Posterior vena cava (tissue), 2 donors: ENCODE measurements around the gene PCSK6. TPM values are rescaled to one million over a fixed set of nuclear protein-coding genes. Genes with fewer than 3 reads are reported as not detected.

ENCODE experiments used
- DNase-seq: peaks from one replicate; pipeline ENCODE4 v3.0.0-alpha.2; 2020; ENCODE audit warnings: low spot score
- intact Hi-C, 2 donors: fragments of 100-400 bp; cut with DNase I; formaldehyde crosslinking; loops; one replicate each; pipeline versions ENCODE4 v1.14.1 to v1.14.2; 2022 to 2023
- total RNA-seq, 2 donors: library from RNA; stranded (reverse); fragmentation: NEBNext Ultra II Directional; extraction: Animal tissue kit (Norgen Biotek cat#: 25700); gene quantifications; one replicate each; pipeline ENCODE4 v1.2.1, GENCODE V29; 2021
- donor health status: DM: yes; HTN: yes; CAD: no.
- donor health status: DM: yes; HTN: yes; CAD: no.

PCSK6 gene
- total RNA-seq, 2 donors from 2014 or later = 9.2 to 9.8 TPM

DNA sequence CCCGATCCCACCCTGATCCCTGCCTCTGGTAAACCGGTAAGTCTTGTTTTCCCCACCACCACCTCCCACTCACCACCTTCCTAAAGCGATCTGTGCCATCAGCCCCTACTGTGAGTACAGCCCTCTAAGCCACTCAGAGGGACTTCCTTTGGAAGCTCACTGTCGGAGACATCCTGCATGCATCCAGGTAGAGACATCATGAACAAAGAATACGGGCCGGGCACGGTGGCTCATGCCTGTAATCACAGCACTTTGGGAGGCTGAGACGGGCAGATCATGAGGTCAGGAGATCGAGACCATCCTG is 13.7 kb upstream of the PCSK6 start:
- intact Hi-C loops = loop anchor here in 1 of 2 donors (10.0 kb wide), 1 partner anchor 132 kb away; no protein-coding TSS in a partner anchor
- DNase-seq = no peak

DNA sequence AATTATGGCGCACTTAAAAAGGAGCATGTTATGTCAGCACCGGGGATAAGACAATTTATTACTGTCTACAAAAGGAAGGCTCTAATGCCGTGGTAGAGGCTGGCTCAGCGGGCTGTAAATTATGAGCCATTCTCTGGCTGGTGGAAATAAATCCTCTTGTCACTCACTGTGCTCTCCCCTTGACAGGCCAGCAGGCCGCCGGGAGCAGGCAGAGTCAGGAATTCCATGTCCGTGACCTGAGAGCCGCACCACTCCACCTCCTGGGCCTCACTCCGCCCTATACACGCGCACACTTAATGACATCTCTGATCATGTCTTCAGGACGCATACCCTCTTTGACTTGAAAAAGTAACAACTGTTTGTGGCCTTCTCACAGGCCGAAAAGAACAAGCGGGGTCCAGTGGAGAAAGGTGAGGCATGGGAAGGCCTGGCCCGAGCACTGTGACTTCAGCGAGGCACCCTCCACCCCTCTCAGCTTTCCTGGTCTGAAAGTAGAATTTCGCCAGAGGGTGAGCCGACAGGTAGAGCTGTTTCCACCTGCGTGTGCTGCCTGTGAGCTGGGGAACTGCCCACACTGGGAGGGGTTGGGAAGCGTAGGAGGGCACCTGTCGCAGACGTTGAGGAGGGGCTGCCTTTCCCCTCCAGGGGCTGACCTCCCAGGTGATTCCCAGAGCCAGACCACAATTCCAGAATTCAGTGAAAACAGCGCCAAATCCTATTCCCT is 13.2 kb upstream of the PCSK6 start:
- DNase-seq = no peak
- intact Hi-C loops = loop anchor here in 1 of 2 donors (10.0 kb wide), 1 partner anchor 132 kb away; no protein-coding TSS in a partner anchor

DNA sequence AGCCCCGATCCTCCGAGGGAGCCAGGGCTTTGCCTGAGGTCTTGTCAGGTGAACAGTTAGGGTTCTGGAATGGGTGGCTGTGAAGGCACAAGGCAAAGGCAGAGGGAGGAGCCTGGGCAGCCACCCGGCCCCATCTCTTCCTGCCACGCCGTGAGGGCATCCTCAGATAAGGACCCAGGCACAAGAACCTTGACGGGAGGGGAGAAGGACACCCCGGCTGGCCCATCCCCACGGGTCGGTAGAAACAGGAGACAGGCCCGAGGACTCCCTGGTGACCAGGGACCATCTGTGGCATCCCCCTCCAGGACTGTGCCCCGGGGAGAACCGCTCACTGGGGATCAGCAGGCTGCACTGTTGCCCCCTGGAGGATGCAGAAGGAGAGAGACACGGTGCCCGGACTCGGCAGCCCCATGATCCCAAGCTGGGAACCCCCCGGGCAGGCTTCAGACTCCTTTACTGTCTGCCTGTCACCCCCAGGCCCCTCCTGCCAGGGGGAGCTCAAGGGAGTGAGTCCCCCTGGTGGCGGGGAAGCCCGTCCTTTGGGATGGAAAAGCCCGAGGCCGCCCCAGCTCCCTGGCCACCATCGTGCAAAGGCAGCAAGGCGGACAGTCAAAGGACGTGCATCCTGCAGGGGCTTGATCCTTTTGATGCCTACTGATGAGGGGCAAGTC is 12.3 kb upstream of the PCSK6 start:
- peak; percentile 79 for DNase-seq
- intact Hi-C loops = loop anchor here in 1 of 2 donors (10.0 kb wide), 1 partner anchor 133 kb away; no protein-coding TSS in a partner anchor

DNA sequence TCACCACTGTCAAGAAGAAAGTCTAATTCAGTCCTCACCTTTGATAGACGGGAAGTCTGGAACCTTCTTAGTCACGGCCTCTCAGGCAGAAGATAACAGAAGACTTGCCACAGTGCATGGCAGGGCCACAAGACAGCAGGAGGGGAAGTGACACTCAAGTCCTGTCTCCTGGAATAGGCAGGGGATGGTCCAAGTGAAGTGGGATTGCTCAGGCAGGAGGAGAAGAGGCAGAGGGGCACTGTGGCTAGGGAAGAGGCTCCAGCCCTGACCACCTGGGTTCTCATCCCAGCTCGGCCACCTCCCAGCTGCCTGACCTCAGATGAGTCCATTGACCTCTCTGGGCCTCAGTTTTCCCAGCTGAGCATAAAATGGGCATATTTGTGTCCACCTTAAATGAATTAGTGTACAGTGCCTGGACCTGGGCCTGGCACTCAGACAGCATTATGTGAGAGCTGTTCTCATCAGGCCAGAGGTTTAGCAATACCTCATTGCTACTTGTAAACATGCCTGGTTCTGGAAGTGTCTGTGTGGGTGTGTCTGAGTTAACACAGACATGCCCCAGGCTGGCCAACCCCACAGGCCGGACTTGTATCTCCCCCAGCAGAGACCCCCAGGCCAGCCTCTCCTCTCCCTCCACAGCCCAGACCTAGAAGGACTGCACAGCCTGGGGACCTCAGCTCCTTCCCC is 11.5 kb upstream of the PCSK6 start:
- intact Hi-C loops = loop anchor here in 1 of 2 donors (10.0 kb wide), 1 partner anchor 134 kb away; no protein-coding TSS in a partner anchor
- DNase-seq = no peak

DNA sequence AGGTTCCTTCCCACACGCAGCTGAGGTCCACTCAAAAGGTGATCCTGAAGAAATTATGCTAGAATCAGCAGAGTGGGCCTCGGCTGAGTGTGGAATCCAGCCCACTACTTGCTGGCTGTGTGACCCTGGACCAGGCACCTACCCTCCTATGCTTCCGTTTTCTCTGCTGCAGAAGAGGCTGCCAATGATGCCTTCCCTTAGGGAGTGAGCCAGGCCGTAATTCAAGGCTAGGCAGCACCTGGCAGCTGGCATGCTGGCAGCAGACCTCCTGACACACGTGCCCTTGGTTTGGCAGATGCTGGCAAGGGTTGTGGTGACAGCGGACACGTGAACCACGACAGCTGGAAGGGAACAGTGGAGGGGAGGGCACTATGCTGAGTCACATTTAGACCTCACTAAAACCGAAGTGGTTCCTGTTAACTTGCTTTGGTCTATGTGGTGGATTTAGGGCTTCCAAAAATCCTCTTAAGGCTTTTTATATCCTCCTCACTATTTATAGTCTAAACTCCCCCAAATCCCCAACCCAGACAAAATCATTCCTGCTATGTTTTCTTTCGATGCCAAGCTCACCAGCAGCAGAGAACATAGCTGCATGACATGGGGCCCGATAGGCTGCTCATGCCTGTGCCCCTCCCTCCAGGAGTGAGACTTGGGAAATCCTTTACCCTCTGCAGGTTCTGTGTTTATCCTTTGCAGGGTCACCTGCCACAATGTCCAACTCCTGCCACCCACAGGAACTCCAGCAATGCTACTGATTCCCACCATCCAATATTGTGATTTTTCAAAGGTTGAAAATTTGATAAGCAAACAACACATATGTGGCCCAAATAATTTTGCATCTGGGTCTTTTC is 10.6 kb upstream of the PCSK6 start:
- intact Hi-C loops = loop anchor here (10.0 kb wide), 2 partner anchors 135 to 195 kb away; no protein-coding TSS in a partner anchor
- DNase-seq = no peak

DNA sequence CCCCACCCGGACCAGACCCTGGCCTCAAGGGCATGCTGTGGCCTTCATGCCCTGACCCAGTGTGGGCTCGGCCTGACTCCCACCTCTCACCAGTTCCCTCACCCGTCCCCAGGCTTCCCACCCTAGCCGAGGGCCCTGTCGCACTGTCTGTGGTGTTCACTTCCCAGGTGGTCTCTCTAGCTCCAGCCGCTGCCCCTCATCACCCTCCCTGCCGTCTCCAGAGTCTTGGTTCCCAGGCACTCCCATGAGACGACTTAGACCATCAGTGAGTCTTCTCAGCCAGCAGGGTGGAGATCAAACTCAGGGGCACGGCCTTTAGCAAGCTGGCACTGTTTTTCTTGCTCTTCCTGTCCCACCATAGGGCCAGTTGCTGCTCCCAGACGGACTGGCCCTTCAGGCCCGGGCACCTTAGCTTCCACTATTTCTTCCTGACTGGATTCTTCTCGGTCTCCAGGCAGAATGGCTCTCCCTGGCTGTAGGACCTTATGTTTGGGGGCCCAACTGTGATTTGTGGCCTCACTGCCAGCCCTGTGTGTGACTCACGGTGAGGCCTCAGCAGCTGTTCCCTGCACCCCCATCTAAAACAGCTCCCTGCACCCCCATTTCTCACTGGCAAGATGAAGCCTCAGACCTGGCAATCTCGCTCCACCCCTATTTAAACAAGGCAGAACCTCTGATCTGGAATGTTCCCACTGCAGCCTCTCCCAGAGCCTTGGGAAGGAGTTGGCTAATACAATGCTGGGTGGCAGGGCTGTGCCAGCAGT is 9.4 kb upstream of the PCSK6 start:
- intact Hi-C loops = loop anchor here in 1 of 2 donors (10.0 kb wide), 1 partner anchor 194 kb away; no protein-coding TSS in a partner anchor
- no peak for DNase-seq

DNA sequence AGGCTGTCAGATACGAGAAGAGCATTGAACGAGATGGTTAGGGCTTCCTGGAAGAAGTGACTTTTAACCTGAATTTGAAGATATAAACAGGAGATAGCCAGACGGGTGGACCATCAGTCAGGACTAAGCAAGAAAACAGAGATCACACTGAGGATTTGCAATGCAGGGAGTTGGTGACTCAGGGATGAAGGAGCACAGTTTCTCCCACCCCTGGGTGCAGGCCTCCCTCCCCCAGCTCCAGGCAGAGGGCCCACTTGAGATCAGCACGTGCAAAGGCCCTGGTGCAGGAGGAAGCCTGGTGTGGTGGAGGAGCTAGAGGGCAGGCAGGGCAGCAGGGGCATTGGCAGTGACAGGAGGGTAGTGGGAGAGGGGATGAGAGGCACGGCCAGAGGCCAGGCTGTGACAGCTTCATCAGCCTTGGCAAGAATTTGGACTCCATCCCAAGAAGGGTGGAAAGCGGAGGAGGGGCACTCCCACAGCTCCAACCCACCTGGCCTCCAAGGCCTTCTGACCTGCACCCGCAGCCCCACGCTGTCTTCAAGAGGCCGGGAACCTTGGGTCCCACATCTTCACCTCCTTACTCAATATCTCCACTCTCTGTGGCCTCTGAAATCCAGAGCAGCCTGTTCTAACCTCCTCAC is 8.7 kb upstream of the PCSK6 start:
- no peak for DNase-seq
- intact Hi-C loops = loop anchor here in 1 of 2 donors (10.0 kb wide), 1 partner anchor 193 kb away; no protein-coding TSS in a partner anchor

DNA sequence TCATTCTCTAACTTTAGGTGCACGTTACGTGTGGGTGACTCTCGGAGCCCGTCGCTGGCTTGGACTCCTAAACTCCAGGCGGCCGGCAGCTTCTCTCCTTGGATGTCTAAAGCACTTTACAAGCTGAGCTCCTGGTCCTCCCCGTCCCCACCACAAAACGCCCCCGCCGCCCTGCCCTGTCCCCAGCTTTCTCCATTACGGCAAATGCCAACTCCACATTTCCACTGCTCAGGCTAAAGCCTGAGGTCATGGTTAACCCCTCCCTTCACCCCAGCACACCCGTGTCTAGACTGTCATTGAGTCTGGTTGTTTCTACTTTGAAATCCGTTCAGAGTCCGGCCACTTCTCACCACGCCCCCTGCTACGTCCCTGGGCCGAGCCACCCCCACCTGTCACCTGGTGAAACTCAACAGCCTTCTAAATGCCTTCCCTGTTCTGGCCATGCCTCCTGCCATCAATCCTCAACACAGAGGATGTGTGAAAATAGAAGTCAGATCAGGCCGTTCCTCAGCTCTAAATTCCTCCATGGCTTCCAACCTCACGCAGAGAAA is 8.1 kb upstream of the PCSK6 start:
- intact Hi-C loops = loop anchor here in 1 of 2 donors (10.0 kb wide), 1 partner anchor 193 kb away; no protein-coding TSS in a partner anchor

DNA sequence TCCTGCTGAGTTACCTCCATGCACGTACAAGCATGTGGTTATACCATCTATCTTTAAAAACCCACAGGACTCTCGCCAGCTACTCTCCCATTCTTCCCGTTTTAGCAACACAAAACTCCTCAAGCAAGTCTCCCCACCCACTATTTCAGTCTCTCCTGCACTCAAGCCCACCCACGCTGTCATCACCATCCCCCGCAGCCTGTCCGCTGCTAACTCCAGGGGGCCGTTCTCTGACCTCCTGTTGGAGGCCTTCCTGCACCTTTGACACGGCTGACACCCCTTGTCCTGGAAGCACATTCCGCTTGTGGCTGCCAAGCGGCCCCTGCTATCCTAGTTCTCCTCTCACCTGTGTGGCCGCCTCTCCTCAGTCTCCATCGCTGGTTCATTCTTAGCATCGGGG is 7.5 kb upstream of the PCSK6 start:
- intact Hi-C loops = loop anchor here in 1 of 2 donors (10.0 kb wide), 1 partner anchor 192 kb away; no protein-coding TSS in a partner anchor
- no peak for DNase-seq

More for the DNA sequence above, 8.1 kb upstream of the PCSK6 start:
- DNase-seq = no peak

DNA sequence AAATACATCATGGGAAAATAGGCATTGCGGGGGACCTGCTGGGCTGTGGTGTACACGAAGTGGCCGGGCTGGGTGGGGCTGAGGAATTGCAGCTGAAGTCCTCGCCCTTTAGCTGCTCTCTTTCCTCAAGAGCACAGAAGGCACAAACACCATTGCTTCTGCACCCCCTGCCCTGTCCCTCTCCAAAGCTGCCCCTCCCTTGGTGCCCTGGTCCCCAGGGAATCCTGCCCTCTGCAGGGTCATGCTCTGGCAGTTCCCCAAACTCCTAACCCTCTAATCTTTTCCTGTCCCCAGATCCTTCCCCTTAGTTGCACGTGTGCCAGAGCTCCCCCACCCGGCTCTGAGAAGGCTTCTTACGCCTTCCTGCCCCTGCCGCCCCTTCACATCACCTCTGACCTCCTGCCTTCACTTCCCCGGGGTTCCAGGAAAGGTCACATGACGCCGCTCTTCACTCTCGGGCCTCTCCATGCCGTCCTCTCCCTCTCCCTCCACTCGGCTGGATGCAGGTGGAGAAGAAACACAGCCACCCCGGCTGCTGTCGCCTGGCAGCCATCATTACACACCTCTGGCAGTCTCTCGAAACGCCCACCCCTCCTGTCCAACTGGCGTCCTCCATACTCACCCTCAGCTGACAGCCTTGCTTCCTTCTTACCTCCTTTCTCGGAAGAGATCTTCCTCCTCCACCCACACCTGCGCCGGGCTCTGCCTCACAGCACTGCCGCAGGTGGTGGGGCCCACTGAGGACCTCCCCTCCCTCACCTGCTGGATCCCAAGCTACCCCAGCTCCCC is 6.9 kb upstream of the PCSK6 start:
- DNase-seq = no peak

DNA sequence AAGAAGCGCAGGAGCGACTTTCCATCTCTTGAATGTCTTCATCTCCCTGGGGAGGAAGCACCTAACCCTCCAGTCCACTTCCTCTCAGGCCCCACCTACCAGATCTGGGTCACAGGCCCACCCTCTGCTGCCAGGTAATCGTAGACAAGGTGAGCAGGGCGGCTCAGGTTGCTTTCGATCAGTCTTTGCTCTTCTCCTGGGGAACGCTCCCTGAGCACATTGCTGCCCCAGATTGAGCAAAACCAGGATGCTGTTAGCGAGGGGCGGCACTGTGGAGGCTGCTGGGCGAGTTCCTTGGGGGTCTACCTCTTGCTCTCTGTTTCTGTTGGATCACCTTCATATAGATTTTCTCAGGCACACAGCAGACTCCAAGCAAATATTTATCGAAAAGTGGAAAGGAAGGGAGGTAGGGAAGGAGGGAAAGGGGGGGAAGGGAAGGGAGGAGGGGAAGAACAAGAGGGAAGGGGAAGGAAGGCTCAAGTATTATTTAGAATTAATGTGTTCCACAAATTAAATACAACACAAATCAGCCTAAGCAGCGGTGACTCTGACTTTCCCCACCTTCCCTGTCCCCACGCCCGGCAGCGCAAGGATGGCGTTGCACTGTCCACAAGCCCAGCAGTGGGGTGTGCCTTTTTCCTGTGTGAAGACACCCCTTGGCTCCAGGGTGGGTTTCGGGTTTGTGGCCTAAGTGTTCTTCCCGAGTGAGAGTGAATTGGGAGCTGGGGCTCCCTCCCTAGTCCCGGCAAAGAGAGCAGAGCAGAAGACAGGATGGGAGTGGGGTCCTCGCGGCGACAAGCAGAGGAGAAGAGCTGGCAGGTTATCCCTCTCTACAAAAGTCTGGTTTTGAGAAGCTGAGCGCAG is 6.1 kb upstream of the PCSK6 start:
- intact Hi-C loops = loop anchor here in 1 of 2 donors (10.0 kb wide), 1 partner anchor 191 kb away; no protein-coding TSS in a partner anchor
- DNase-seq = no peak

More for the DNA sequence above, 6.9 kb upstream of the PCSK6 start:
- intact Hi-C loops = loop anchor here in 1 of 2 donors (10.0 kb wide), 1 partner anchor 192 kb away; no protein-coding TSS in a partner anchor

DNA sequence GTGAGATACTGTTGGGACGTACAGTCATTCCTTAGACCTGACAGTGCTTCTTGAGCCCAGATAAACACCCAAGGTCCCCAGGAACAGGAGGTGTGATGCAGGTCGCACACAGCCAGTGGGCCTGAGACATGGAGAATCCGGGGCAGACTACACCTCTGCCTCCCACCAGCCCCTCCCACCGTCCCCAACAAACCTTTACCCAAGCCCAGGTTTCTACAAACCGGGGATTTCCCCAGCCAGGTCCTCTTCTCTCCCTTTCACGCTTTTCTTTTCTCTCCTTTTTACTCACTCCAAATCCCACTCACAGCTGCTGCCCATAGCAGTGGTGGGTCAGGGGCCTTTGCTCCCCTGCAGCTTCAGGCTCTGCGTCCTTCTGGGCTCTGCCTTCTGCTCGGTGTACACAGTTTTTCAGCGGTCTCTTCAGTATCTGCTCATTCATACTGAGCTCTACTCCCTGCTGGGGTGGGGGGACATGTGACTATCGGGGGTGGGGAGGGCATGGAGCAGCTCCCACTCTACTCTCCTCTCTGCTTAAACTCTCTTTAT is 4.8 kb upstream of the PCSK6 start:
- DNase-seq = no peak
- intact Hi-C loops = loop anchor here in 1 of 2 donors (10.0 kb wide), 1 partner anchor 190 kb away; no protein-coding TSS in a partner anchor

DNA sequence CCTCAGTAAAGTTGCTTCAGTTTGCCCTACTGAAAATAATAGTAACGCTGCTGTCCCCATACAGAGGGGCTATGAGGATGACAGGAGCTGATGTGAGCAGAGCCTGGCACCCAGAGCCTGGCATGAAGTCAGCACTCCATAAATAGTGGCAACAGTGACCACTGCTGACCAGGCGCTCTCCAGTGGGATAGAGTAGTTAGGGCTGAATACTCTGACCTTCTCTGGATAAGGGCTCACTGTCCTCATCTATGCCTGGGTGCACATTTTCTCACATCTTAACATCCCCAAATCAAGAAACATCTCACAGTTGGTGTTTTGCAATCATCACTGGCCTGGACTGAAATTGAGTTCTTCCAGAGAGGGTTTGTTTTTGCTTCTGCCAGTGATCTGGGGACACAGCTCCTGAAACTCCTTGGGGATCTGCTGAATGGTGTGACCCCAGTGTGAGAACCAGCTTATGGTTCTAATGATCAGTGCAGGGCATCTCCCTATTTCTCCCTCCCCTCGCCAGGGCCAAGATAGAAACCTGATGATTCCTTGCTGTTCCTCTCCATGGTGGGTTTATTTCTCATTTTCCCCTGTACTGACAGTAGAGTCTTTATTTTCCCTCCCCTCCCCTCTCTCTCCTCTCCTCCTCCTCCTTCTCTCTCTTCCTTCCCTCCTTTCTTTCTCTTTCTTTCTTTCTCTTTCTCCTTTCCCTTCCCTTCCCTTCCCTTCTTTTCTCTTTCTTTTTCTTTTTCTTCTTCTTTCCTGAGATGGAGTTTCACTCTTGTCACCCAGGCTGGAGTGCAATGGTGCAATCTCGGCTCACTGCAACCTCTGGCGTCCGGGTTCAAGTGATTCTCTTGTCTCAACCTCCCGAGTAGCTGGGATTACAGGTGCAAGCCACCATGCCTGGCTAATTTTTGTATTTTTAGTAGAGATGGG is 3.5 kb upstream of the PCSK6 start:
- intact Hi-C loops = loop anchor here in 1 of 2 donors (10.0 kb wide), 1 partner anchor 188 kb away; no protein-coding TSS in a partner anchor

More for the DNA sequence above, 3.5 kb upstream of the PCSK6 start:
- no peak for DNase-seq
